K562 (cell line): ENCODE results near the gene EPO. TPM values are rescaled to one million over a fixed set of nuclear protein-coding genes. Genes with fewer than 3 reads are reported as not detected.

Experiments used
- CHAMP1 ChIP-seq: fragments of 450-650 bp; IDR thresholded peaks from 2 replicates; pipeline ENCODE4 v1.6.1; 2016; ENCODE audit warnings: mild to moderate bottlenecking
- CUX1 ChIP-seq: fragments of 200-800 bp; sonication (Bioruptor generic); IDR thresholded peaks from 2 replicates; pipeline ENCODE4 v1.6.1; 2016; ENCODE audit warnings: missing genetic modification characterization, missing compliant biosample characterization
- E2F3 ChIP-seq: fragments of 250-450 bp; sonication (Bioruptor Pico); IDR thresholded peaks from 2 replicates; pipeline ENCODE4 v1.4.0; 2020; ENCODE audit warnings: mild to moderate bottlenecking
- FOSL1 ChIP-seq: fragments of 200-800 bp; sonication (Bioruptor generic); conservative IDR thresholded peaks from 2 replicates; pipeline ENCODE4 v1.6.1; 2016; ENCODE audit warnings: missing genetic modification characterization, missing compliant biosample characterization
- HMBOX1 ChIP-seq: sonication (generic); IDR thresholded peaks from 2 replicates; pipeline ENCODE4 v1.6.1; 2016
- MXD1 ChIP-seq: fragments of 250-450 bp; sonication (Bioruptor Pico); IDR thresholded peaks from 2 replicates; pipeline ENCODE4 v1.8.0; 2021; ENCODE audit warnings: borderline replicate concordance, mild to moderate bottlenecking, moderate library complexity; ENCODE audit not compliant: poor library complexity, severe bottlenecking
- PHF21A ChIP-seq: fragments of 450-650 bp; IDR thresholded peaks from 2 replicates; pipeline ENCODE4 v1.6.1; 2017; ENCODE audit warnings: low read depth, borderline replicate concordance
- SIN3A ChIP-seq, 2 experiments: fragments of 150-350 bp in 1 of 2; IDR thresholded peaks; 2 replicates each; pipeline ENCODE4 v1.6.1; 2011 to 2016; ENCODE audit warnings: borderline replicate concordance in 2 of 2, low read depth in 2 of 2, low read length in 2 of 2, mild to moderate bottlenecking in 2 of 2, moderate library complexity in 2 of 2; ENCODE audit not compliant: control insufficient read depth in 1 of 2
- ZNF76 ChIP-seq: fragments of 250-450 bp; sonication (Bioruptor Pico); IDR thresholded peaks from 2 replicates; pipeline ENCODE4 v1.4.0; 2020; ENCODE audit warnings: mild to moderate bottlenecking, moderate library complexity, borderline replicate concordance
- polyA plus RNA-seq, 8 experiments: library from polyadenylated mRNA; depleted of rRNA in 4 of 8; stranded (reverse) in 5 of 8; unstranded in 3 of 8; fragments of >200 nt; fragmentation: Nextera tagmentation in 2 of 8; fragmentation: Illumina TruSeq in 1 of 8; extraction: Ambion mirVana in 2 of 8; extraction: Trizol in 1 of 8; gene quantifications; 2 replicates each; pipeline versions ENCODE4 v1.2.1 to v1.2.3, GENCODE V29; 2011 to 2014; ENCODE audit warnings: inconsistent platforms in 1 of 8, missing spikeins in 1 of 8
- total RNA-seq, 7 experiments: library from RNA; depleted of rRNA in 6 of 7; stranded (reverse); fragments of >200 nt in 6 of 7; fragmentation: Illumina TruSeq in 2 of 7; extraction: Trizol in 2 of 7; gene quantifications; 2 replicates each; pipeline versions ENCODE4 v1.2.1 to v1.2.3, GENCODE V29; 2011 to 2021; ENCODE audit warnings: low replicate concordance in 1 of 7

EPO gene
- total and polyA plus RNA-seq, 9 of the 15 experiments (the other 6 are each of a cell fraction or from before 2014, with no cell fraction given), result 0.06 to 0.41 (median 0.07) TPM; not detected in 6

GRCh38 chr7:100705753-100706671 is 14.3 kb upstream of the EPO start, which contains the start of gene POP7 (continued):
- TF ChIP-seq CUX1 (CRISPR knock-in tag), result no peak
- TF ChIP-seq FOSL1 (tag), result 0 out of 2 replicates have a peak, but pooled peaks have one; percentile 9
- TF ChIP-seq PHF21A, result no peak; the same call in 1 of the 2 replicates
- peak; percentile 89 for TF ChIP-seq E2F3 (CRISPR knock-in tag)
- TF ChIP-seq MXD1 (CRISPR knock-in tag), result no peak
- TF ChIP-seq HMBOX1, result peak; percentile 11; the same call in 1 of the 2 replicates
- TF ChIP-seq CHAMP1, result no peak
- no peak for TF ChIP-seq ZNF76 (CRISPR knock-in tag)
- TF ChIP-seq SIN3A (IDR thresholded peaks at IDR 0.05; ENCODE audit: borderline replicate concordance in 2 of 2, control insufficient read depth in 1 of 2, low read depth in 2 of 2, low read length in 2 of 2), result peak in 1 of 2 experiments; percentile 21; a peak in 1 of 4 replicates
